GM20000 (cell line): ENCODE results near the gene SLC12A7.

Experiments
- DNase-seq: peaks from one replicate; pipeline ENCODE4 v3.0.0; 2012; ENCODE audit warnings: low spot score
- TF ChIP-seq, protein P1 (sequence below): IDR thresholded peaks from 2 replicates; pipeline ENCODE4 v1.5.1; 2012; ENCODE audit warnings: mild to moderate bottlenecking, control low read depth; ENCODE audit errors: extremely low read depth, missing control alignments

Gene SLC12A7

DNA sequence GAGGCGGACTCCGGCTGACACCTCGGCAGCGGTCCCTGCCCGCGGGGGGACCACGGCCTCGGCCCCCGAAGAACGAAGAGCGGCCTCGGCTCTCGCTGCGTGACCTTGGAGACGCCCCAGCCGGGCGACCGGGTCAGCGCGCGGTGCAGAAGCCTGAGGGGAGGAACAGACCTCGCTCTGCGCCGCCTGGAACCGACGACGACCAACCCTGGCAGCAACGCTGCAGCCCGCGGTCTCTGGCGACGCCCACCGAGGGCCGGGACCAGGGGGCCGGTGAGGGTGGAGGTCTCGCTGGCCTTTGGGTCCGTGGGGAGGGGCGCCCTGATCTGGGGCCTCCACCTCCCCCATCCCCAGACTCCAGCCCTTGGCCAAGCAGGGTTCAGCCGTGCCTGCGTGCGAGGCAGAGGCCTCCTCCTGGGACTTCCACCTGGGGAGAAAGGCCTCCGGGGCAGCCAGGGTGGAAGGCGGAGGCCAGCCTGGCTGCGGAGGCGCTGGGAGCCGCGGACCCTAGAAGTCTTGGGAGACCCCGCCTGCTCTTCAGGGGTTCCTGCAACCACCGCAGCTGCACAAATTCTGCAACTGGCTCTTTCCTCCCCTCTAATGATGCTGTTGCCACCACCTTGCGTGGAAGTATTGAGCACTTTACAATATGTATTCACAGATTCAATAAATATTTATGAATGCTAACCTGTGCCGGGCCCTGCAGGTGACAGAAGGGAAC lies 44.3 kb upstream of the SLC12A7 start:
- TF ChIP-seq, protein P1, sequence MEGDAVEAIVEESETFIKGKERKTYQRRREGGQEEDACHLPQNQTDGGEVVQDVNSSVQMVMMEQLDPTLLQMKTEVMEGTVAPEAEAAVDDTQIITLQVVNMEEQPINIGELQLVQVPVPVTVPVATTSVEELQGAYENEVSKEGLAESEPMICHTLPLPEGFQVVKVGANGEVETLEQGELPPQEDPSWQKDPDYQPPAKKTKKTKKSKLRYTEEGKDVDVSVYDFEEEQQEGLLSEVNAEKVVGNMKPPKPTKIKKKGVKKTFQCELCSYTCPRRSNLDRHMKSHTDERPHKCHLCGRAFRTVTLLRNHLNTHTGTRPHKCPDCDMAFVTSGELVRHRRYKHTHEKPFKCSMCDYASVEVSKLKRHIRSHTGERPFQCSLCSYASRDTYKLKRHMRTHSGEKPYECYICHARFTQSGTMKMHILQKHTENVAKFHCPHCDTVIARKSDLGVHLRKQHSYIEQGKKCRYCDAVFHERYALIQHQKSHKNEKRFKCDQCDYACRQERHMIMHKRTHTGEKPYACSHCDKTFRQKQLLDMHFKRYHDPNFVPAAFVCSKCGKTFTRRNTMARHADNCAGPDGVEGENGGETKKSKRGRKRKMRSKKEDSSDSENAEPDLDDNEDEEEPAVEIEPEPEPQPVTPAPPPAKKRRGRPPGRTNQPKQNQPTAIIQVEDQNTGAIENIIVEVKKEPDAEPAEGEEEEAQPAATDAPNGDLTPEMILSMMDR, result no peak
- DNase-seq, result no peak

DNA sequence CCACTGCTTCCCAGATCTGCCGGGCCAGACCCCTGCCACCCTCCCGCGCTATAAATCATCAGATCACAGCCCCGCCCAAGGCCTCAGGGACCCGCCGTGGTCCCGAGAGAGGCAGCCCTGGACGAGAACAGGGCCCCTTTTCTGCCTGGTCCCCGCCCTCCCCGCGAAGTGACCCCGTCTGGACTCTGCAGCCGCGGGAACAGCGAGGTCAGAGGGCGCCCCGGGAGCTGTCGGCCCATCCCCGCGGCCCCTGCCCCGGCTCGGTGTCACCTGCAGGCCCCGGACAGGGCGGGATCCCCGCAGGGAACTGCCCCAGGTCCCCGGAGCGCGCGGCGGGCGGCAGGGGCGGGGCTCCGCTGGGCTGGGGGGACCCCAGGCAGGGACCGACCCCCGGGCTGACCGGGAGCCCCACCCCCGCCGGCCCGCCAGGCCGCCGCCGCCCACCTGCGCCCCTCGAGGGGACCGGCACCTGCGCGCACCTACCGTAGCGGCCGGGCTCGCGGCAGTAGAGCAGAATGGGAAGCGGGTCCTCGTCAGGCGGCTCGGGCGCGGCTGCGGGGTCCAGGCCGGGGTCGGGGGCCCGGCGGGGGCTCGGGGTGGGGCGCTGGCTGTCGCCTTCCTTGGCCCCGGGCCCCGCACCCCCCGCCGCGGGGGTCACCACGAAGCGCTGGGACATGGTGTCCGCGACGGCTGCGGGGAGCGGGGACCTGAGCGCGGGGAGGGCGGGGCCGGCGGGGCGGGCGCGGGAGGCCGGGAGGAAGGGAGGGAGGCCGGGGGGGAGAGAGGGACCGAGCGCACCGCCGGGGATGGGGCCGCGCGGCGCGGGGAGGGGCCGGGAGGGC lies 43.5 kb upstream of the SLC12A7 start:
- TF ChIP-seq, protein P1, result no peak
- no peak for DNase-seq

DNA sequence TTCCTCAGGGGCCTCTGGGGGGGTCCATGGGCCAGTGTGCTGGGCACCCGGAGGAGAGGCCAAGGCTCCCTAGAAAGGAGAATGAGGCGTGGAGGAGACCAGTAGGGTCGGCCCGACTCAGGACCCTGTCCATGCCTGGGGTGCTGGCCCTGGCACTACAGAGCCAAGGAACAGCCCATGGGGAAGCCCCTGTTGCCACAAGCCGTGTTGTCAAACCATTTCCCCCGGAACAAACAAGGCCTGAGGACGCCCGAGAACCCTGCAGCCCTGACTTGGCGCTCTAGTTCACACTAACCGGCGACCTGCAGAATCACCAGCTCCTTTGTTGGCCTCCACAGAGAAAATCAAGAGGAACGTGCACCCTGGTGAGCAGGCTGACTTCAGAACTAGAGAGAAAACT lies 41.6 kb upstream of the SLC12A7 start:
- TF ChIP-seq, protein P1, result no peak
- no peak for DNase-seq

DNA sequence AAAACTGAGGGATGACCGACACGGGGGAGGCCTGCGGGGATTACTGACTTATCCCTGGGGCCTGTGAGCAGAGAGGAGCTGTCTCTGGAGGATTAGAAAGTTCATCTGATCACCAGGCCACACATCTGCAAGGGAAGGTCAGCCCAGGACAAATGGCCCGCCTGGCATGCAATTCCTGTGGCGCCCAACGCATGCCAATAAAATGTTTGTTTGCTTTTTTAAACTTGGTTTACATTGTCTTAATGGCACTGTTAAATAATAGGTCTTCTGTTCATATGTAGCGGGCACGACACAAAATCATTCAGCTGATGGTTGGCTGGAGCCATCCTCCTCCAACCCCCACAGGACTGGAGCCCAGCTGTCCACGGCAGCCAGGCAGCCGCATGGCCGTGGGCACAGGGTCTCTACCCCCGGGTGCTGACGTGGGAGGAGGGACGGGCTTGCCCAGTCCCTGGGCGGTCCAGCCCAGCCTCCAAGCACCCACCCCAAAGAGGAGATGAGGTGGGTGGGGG lies 41.0 kb upstream of the SLC12A7 start:
- TF ChIP-seq, protein P1, result no peak

DNA sequence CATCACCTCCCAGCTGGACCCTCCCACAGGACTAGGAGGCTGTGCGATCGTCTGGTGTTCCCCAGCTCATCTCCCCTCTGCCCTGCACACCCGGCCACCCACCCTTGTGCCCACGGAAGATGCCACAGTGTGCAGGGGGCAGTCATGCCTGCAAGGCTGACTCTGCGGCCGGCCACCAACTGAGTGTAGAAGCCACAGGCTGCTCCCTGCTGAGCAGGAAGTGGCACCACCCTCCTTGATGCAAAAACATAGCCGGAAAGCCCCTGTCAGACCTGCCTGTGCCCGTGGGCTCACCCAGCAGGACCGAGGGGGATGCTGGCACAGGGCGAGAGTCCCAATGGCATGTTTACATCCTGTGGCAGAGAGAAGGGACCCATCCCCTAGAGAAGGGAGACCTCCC lies 40.3 kb upstream of the SLC12A7 start:
- no peak for DNase-seq
- TF ChIP-seq, protein P1, result no peak

More for the DNA sequence above, 41.0 kb upstream of the SLC12A7 start:
- DNase-seq, result no peak

DNA sequence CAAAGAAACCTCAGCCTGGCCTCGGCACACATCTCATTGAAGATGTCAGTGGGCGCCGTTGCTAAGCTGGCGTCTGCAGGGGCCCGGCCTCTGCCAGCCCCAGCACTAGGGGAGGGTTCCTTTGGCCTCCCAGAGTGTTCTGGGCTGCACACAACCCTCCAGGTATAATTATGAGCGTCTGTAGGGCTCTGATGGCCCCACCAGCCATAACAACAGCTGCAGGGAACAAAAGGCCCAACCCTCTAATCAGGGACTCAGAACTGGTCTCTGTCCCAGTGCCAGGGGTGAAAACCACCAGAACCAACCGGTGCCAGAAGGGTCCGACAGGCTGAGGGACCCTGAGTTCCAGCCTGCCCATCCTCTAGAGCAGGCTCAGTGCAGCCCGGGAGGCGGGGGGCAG lies 39.5 kb upstream of the SLC12A7 start:
- no peak for DNase-seq
- TF ChIP-seq, protein P1, result no peak

DNA sequence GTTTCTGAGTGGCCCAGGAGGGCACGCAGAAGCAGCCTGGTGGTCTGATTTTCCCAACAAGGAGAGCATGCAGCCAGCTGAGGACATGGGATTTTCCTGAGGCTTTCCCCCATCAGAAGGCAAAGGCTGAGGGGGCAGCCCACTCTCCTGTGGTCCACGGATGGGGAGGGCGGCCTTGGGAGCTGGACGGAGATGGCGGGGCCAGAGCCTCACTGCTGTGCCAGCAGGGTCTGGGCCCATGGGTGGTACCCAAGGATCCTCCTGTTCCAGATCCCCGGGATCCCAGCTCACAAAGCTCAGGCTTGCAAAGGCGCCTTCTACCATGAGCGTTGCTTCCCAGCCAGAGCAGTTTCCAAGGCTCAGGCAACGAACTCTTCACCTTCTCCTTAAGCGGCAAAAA lies 39.0 kb upstream of the SLC12A7 start:
- TF ChIP-seq, protein P1, result no peak
- DNase-seq, result no peak
